ENCODE results near the gene KAZN.

KAZN gene

GRCh38 chr1:14647777-14648176 is 49.3 kb downstream of the KAZN start:
- no peak for DNase-seq (ENCODE audit: low read depth)

GRCh38 chr1:14648391-14648790 is 49.9 kb downstream of the KAZN start:
- DNase-seq (ENCODE audit: low read depth) = no peak

- DNase-seq (ENCODE audit: low read depth) = no peak
These were observed 50.7 kb downstream of the KAZN start for GRCh38 chr1:14648896-14649855.

GRCh38 chr1:14649976-14650375 is 51.5 kb downstream of the KAZN start:
- no peak for DNase-seq (ENCODE audit: low read depth)

- DNase-seq (ENCODE audit: low read depth) = no peak
These were observed 52.5 kb downstream of the KAZN start for GRCh38 chr1:14650951-14651350.

- no peak for DNase-seq (ENCODE audit: low read depth)
These were observed 54.4 kb downstream of the KAZN start for GRCh38 chr1:14652840-14653239.

- DNase-seq (ENCODE audit: low read depth) = no peak
These were observed 55.0 kb downstream of the KAZN start for GRCh38 chr1:14653461-14653960.

GRCh38 chr1:14654554-14654953 is 56.1 kb downstream of the KAZN start:
- DNase-seq (ENCODE audit: low read depth) = no peak

- DNase-seq (ENCODE audit: low read depth) = no peak
These were observed 56.9 kb downstream of the KAZN start for GRCh38 chr1:14655385-14655784.

- DNase-seq (ENCODE audit: low read depth) = no peak
These were observed 58.0 kb downstream of the KAZN start for GRCh38 chr1:14656384-14656937.

GRCh38 chr1:14658642-14659041 is 60.2 kb downstream of the KAZN start:
- no peak for DNase-seq (ENCODE audit: low read depth)

GRCh38 chr1:14659913-14660312 is 61.4 kb downstream of the KAZN start:
- DNase-seq (ENCODE audit: low read depth) = no peak

- no peak for DNase-seq (ENCODE audit: low read depth)
These were observed 62.3 kb downstream of the KAZN start for GRCh38 chr1:14660801-14661200.

GRCh38 chr1:14661222-14661621 is 62.7 kb downstream of the KAZN start:
- no peak for DNase-seq (ENCODE audit: low read depth)

GRCh38 chr1:14662116-14662515 is 63.6 kb downstream of the KAZN start:
- no peak for DNase-seq (ENCODE audit: low read depth)

- no peak for DNase-seq (ENCODE audit: low read depth)
These were observed 65.3 kb downstream of the KAZN start for GRCh38 chr1:14663773-14664172.

GRCh38 chr1:14666373-14666772 is 67.9 kb downstream of the KAZN start:
- DNase-seq (ENCODE audit: low read depth) = no peak

- DNase-seq (ENCODE audit: low read depth) = no peak
These were observed 68.6 kb downstream of the KAZN start for GRCh38 chr1:14666962-14667650.

- no peak for DNase-seq (ENCODE audit: low read depth)
These were observed 69.1 kb downstream of the KAZN start for GRCh38 chr1:14667651-14667984.

GRCh38 chr1:14668538-14668937 is 70.1 kb downstream of the KAZN start:
- DNase-seq (ENCODE audit: low read depth) = no peak

GRCh38 chr1:14672005-14672404 is 73.5 kb downstream of the KAZN start:
- DNase-seq (ENCODE audit: low read depth) = no peak

- DNase-seq (ENCODE audit: low read depth) = no peak
These were observed 75.5 kb downstream of the KAZN start for GRCh38 chr1:14674030-14674429.

- no peak for DNase-seq (ENCODE audit: low read depth)
These were observed 77.9 kb downstream of the KAZN start for GRCh38 chr1:14676400-14676799.

Measured in CMK (cell line).